Left ventricle myocardium inferior (tissue), 1 donor: ENCODE measurements around the gene SOCS3. TPM values are rescaled to one million over a fixed set of nuclear protein-coding genes. Genes with fewer than 3 reads are reported as not detected.
A peak's percentile ranks its signal among the peaks of the same experiment; 100 is the strongest.

ENCODE experiments used
- DNase-seq: peaks from one replicate; pipeline ENCODE4 v3.0.0-alpha.2; 2020
- H3K27ac ChIP-seq: fragments of 200-600 bp; replicated peaks from 2 replicates; pipeline ENCODE4 v1.8.0; 2021
- H3K27me3 ChIP-seq: fragments of 200-600 bp; 2 replicates; pipeline ENCODE4 v1.8.0; 2021; ENCODE audit warnings: low read depth
- H3K36me3 ChIP-seq: fragments of 200-600 bp; 2 replicates; pipeline ENCODE4 v1.8.0; 2021
- H3K4me1 ChIP-seq: fragments of 200-600 bp; 2 replicates; pipeline ENCODE4 v1.8.0; 2021
- H3K4me3 ChIP-seq: fragments of 200-600 bp; 2 replicates; pipeline ENCODE4 v1.8.0; 2021; ENCODE audit warnings: mild to moderate bottlenecking, moderate library complexity
- H3K9me3 ChIP-seq: fragments of 200-600 bp; replicated peaks from 2 replicates; pipeline ENCODE4 v1.8.0; 2021
- intact Hi-C: fragments of 100-400 bp; cut with micrococcal nuclease; formaldehyde crosslinking; loops from one replicate; pipeline ENCODE4 v1.11.0; 2022
- total RNA-seq: library from RNA; stranded (reverse); fragmentation: NEBNext Ultra II Directional; extraction: Animal tissue kit (Norgen Biotek cat#: 25700); gene quantifications from one replicate; pipeline ENCODE4 v1.2.1, GENCODE V29; 2021
- TF ChIP-seq, protein P1 (sequence below): fragments of 200-600 bp; IDR thresholded peaks from 2 replicates; pipeline ENCODE4 v1.8.0; 2021; ENCODE audit warnings: antibody characterized with exemption, mild to moderate bottlenecking, borderline replicate concordance
- donor health status: DM: no; HTN: yes; CAD: no; lungs with severe emphysema.

The SOCS3 gene
- total RNA-seq, 1 donor from 2014 or later, result 9.5 TPM

DNA sequence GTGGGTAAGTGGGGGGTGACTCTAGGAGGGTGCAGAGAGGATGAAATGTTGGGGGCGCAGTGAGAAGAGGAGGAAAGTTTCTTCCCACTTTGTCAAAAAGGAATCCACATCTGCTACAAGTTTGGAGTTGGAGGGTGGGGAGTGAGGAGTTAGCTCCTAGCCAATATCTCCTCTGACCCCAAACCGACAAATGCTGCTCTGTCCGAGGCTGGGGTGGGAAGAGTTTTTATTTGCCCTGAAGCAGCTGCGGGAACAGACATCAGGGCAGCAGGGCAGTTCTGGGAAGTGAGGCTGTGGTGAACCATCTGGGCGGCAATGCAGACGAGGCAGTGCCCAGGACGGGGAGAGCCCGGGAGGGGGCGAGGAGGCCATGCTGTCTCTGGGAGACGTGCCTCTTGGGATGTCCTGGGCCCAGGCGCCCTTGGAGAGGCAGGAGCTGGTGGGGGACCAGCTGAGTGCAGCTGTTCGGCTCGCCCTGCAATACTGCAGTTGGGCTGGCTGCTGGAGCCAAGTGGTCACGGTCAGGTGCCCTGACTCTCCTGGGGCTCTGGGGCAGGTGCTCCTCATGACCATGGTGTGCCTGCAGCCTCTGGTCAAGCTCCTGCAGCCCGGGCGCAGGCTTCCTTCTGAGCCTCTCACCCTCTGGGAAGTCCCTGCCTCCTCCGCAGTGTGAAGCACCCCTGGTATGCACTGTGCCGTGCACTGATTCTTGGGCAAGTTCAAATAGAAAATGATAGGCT, 6.4 kb upstream of the SOCS3 start:
- Histone ChIP-seq H3K4me3 (no peak overlapping the region), H3K27ac (peak overlapping the region; percentile 70), H3K9me3 (no peaks in the 10 kb centered on the region), H3K4me1 (peaks cover 20% of the 10 kb centered on the region), H3K36me3 (no peaks in the 10 kb centered on the region), H3K27me3 (no peaks in the 10 kb centered on the region)
- TF ChIP-seq, protein P1, sequence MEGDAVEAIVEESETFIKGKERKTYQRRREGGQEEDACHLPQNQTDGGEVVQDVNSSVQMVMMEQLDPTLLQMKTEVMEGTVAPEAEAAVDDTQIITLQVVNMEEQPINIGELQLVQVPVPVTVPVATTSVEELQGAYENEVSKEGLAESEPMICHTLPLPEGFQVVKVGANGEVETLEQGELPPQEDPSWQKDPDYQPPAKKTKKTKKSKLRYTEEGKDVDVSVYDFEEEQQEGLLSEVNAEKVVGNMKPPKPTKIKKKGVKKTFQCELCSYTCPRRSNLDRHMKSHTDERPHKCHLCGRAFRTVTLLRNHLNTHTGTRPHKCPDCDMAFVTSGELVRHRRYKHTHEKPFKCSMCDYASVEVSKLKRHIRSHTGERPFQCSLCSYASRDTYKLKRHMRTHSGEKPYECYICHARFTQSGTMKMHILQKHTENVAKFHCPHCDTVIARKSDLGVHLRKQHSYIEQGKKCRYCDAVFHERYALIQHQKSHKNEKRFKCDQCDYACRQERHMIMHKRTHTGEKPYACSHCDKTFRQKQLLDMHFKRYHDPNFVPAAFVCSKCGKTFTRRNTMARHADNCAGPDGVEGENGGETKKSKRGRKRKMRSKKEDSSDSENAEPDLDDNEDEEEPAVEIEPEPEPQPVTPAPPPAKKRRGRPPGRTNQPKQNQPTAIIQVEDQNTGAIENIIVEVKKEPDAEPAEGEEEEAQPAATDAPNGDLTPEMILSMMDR, result no peak
- intact Hi-C loops, result loop anchor here (10.0 kb wide), 1 partner anchor 59 kb away; no protein-coding TSS in a partner anchor
- DNase-seq, result no peak

DNA sequence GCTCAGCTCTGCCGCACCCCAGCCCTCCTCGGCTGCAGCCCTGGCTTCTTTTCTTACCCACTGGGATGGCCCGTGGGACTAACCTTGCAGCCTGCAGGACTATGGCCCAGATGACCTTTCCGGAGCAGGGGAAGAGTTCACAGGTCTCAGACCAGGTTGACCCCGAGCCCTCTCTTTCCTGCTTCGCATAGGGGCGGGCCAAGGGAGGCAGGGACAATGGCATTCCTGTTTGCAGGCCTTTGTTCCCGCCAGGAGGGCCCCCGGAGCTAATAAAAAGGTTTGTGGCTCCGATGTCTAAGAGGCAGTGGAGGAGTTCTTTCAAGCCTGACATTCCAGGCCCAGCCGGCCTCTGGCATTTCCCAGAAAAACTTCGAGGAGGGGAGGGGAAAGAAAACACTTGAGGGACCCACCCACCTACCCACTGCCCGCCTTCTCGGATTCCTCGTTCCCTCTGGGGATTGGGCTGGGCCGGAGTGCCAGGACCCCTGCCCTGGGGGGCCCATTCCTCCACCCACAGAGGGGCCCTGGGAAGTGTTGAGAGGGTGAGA, 5.8 kb upstream of the SOCS3 start:
- H3K27ac ChIP-seq, result peak overlapping the region; percentile 70
- DNase-seq, result no peak
- H3K4me3 ChIP-seq, result no peak overlapping the region
- H3K36me3 ChIP-seq, result no peaks in the 10 kb centered on the region
- H3K4me1 ChIP-seq, result peaks cover 27% of the 10 kb centered on the region
- H3K27me3 ChIP-seq, result no peaks in the 10 kb centered on the region
- TF ChIP-seq, protein P1, result no peak
- intact Hi-C loops, result loop anchor here (10.0 kb wide), 1 partner anchor 59 kb away; no protein-coding TSS in a partner anchor
- no peaks in the 10 kb centered on the region for H3K9me3 ChIP-seq

DNA sequence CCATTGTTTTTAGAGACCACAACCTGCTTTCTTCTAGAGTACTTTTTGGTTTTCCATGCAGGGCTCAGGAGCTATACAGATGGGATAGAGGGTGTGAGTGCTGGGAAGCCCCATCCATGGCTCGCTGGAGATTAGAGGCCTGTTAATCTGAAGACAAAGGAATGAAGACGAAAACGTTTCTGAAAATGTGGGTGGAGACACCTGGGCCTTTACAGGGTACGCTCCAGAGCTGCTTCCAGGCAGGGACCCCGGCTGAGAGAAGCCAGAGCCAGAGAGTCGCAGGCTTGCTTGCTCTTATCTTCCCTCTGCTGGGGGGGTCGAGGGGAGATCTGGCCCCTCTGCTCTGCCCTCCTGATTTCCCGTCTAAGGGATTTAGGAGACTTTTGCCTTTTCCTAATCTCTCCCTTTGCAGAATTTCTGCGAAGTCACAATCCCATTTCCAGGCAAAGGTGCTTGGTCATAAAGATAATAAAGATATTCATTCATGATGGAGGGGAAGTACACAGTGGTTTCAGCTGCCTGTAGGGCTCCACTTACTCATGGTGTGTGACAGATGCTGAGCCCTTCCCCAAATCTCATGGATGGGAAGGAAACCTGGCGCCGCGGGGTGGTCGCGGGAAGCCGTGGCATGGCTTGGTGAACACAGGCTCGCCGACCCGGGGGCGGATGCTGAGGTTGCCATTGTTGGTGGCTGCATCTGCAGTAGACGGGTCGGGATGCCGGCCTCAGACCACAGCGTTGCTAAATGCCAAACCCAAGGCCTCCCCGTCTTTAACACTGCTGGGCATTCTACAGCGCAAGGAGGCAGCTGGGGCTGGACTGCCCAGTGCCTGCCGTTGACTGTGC, 4.8 kb upstream of the SOCS3 start:
- TF ChIP-seq, protein P1, result no peak

DNA sequence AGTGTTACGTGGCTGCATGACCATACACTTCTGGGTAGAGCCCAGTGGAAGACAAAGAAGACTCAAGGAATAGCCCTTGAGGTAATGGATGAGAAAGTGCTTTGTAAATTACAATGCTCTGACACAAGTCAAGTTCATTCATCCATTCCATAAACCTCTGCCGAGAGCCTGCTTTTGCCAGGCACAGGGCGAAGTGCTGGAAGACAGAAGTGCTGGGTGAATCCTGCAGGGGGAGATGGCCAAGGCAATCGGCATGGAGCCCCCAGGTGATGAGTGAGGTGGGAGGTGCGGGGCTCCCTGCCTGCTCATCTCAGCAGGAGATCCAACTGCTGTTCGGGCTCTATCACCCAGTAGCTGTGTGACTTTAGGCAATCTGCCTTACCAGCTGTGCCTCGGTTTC, 2.8 kb upstream of the SOCS3 start:
- intact Hi-C loops, result loop anchor here (10.0 kb wide), 1 partner anchor 62 kb away; no protein-coding TSS in a partner anchor
- Histone ChIP-seq H3K4me3 (no peak overlapping the region), H3K27ac (no peak overlapping the region), H3K9me3 (no peaks in the 10 kb centered on the region), H3K36me3 (peaks cover 12% of the 10 kb centered on the region), H3K27me3 (no peaks in the 10 kb centered on the region), H3K4me1 (peaks cover 51% of the 10 kb centered on the region)
- DNase-seq, result no peak
- TF ChIP-seq, protein P1, result no peak

More for the DNA sequence above, 4.8 kb upstream of the SOCS3 start:
- H3K9me3 ChIP-seq, result no peaks in the 10 kb centered on the region
- intact Hi-C loops, result loop anchor here (10.0 kb wide), 1 partner anchor 60 kb away; no protein-coding TSS in a partner anchor
- DNase-seq, result no peak
- peak overlapping the region; percentile 70 for H3K27ac ChIP-seq
- no peaks in the 10 kb centered on the region for H3K27me3 ChIP-seq
- H3K4me1 ChIP-seq, result peaks cover 32% of the 10 kb centered on the region
- no peaks in the 10 kb centered on the region for H3K36me3 ChIP-seq
- H3K4me3 ChIP-seq, result no peak overlapping the region

DNA sequence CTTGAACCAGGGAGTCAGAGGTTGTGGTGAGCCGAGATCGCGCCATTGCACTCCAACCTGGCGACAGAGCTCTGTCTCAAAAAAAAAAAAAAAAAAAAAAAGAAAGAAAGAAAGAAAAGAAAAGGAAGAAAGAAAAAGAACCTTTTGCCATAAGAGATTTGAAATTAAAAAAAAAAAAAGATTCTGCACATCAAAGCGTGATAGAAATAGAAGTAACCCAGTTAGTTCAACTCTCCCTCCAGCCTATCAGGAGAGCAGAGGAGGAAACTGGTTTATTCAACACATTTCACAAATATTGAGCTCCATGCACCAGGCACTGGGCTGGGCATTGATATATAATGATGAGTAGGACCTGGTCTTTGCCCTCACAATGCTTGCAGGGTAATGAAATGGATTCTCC, 2.4 kb upstream of the SOCS3 start:
- TF ChIP-seq, protein P1, result no peak
- no peaks in the 10 kb centered on the region for H3K9me3 ChIP-seq
- H3K27me3 ChIP-seq, result no peaks in the 10 kb centered on the region
- H3K36me3 ChIP-seq, result peaks cover 17% of the 10 kb centered on the region
- peaks cover 56% of the 10 kb centered on the region for H3K4me1 ChIP-seq
- intact Hi-C loops, result loop anchor here (10.0 kb wide), 1 partner anchor 63 kb away; no protein-coding TSS in a partner anchor
- no peak overlapping the region for H3K4me3 ChIP-seq
- no peak overlapping the region for H3K27ac ChIP-seq
- no peak for DNase-seq
